GM21528 (cell line): ENCODE results near the gene CHD5.

Experiments used
- ATAC-seq: cut with Tn5 transposase; IDR thresholded peaks from one replicate; pipeline ENCODE4 v1.9.1; 2021; ENCODE audit warnings: mild to moderate bottlenecking, moderate library complexity; ENCODE audit not compliant: unreplicated experiment, low FRiP score

The CHD5 gene

DNA sequence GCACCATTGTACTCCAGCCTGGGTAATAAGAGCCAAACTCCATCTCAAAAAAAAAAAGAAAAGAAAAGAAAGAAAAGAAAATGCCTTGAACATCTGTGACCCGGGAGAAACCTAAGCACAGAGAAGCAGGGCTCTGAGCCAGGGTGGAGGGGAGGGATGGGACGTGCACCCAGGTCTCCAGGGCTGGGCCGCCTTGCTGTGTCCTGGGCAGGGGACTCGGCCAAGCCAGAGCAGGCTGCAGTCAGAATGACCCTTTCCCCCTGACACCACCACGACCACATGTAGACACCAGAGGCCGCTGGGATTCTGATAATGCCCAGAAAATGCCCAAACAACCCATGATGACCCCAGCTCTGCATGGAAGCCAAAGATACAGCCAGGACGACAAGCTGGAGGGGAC, 17.8 kb downstream of the CHD5 start:
- ATAC-seq = no peak

DNA sequence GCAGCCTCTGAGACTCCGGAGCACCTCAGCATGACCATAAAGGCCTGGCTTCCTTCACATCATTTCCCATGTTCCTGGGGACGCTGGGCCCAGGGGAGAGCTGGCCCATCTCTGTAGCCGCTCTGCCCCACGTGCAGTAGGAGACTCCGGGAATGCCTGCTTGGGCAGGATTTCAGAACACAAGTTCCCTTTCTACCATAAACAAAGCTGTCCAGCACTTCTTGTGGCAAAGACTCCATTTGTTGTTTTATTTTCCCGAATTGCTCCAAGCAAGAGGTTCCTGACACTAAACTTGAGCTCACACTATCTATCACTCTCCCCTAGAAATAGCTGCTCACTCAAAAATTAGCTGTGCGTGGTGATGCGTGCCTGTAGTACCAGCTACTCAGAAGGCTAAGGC, 21.9 kb downstream of the CHD5 start:
- ATAC-seq = no peak

GRCh38 chr1:6157528-6158174, 22.5 kb downstream of the CHD5 start:
- no peak for ATAC-seq

GRCh38 chr1:6157132-6157527, 23.0 kb downstream of the CHD5 start:
- no peak for ATAC-seq

DNA sequence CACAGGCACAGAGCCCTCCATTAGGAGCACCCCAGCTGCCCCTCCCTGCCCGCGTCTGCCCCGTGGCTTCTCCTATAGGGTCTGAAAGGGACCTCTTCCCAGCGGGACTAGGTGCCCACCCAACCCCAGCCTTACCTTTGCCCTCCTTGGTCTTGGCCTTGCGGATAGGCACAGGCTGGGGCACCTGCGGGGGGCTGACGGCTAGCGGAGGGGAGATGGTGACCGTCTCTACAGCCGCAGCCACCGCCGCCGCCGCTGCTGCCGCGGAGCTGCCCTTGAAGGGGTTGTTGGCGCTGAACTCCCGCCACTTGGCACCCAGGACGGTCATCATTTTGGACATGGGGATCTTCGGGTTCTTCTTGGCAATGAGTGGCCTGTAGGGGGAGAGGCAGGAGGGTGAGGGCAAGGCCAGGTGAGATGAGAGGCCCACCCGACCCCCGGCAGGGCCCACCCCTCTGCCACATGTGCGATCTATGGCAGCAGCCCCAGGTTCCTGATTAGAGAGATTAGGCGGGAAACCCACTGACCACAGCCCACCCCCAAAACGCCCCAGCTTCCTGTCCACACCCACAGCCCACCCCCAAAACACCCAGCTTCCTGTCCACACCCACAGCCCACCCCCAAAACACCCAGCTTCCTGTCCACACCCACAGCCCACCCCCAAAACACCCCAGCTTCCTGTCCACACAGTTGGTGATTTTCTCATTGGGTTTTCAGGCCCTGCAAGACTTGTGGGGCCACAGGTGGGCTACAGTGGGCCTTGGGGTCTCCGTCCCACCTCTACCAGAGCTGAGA, 25.4 kb downstream of the CHD5 start:
- ATAC-seq = no peak

GRCh38 chr1:6152882-6153281, 27.2 kb downstream of the CHD5 start:
- ATAC-seq = no peak

DNA sequence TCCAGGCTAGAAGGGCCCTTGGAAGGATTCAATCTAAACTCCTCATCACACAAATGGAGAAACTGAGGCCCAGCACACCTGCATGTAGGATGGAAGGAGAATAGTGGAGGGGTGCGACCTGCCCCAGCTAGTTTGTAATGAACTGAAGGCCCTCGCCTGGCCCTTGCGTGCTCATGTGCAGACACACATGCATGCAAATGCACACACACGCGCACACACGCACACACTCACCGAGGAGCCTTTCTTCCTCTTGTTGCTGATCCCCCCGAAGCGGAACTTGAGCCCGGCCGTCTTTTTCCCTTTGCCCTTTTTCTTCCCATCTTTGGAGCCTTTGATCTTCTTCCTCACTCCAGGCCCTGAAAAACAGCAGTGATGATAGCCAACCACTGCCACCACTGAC, 27.9 kb downstream of the CHD5 start:
- no peak for ATAC-seq

DNA sequence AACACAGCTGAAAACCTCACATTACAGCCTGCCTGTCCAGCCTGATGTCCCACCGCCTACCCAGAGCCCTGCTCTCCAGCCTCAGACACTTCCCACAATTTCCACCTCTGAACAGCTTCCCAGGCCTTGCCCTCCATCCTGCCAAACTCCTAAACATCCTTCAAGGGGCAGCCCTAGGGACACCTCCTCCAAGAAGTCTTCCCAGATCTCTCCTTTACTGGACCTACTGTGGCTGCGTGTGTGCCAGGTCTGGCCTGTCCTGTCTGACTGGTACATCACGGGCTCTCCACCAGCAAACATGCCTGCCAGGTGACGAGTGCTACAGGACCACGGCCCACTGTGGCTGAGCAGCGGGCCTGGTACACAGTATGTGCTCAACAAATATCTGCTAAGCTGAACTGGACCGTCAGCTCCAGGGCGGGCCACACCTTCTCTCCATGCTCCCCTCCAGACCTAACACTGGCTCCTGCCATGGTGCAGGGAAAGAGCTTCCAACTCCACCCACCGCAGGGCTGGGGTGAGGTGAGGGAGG, 28.8 kb downstream of the CHD5 start:
- ATAC-seq = no peak

DNA sequence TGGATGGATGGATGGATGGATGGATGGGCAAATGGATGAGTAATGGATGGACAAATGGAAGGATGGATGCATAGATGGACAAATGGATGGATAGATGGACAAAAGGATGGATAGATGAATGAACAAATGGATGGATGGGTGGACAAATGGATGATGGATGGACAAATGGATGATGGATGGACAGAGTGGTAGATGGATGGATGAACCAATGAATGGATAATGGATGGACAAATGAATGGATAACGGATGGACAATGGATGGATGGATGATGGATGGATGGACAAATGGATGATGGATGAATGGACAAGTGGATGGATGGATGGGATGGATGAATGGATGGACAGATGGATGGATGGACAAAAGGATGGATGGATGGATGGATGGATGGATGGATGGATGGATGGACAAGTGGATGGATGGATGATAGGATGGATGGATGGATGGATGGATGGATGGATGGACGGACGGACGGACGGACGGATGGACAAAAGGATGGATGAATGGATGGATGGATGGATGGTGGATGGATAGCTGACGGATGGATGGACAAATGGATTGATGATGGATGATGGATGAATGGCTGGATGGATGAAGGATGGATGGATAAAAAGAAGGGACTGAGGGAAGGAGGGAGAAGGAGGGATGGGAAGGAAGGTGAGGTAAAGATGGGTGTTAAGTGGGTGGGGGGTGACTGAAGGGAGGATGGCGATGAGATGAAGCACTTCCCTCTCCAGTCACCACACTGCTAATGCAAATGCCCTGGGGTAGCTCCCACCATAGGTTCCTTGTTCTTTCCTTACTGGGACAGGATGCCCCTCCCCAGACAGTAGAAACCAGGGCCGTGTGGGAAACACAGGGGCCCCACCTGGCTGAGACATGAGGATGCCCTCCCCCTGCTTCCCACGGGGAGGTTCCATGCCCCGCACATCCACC, 29.8 kb downstream of the CHD5 start:
- ATAC-seq = no peak

- no peak for ATAC-seq
Measured at GRCh38 chr1:6149597-6149996, 30.5 kb downstream of the CHD5 start.

DNA sequence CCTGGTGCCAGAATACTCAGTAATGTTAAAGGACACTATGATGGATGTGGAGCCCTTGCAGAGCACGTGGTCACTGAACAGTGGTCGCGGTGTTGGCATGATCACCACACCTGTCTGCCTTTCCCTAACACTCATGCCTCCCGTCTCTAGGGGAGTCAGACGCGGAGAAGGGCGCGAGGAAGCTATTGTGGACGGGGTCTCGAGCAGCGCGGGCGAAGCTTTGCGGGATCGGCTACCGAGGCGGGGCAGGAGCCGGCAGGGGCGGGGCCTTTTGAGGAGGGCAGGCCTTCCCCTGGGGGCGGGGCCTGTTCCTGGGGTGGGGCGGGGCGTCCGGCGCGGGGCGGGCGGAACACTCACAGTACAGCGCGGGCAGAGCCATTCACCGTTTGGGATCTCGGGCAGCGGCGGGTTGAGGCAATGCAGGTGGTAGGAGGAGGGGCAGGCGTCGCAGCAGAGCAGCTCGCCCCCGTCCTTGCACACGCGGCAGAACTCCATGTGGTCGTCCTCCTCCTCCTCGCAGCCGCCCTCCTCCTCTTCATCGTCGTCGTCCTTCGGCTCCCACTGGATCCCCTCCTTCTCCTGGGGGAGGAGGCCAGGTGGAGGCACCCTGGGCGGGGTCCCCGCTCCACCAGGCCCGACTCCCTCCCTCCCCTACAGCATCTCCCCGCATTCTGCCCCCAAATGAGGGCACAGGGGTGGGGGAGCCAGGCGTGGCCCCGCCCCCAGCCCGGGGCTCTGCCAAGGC, 31.5 kb downstream of the CHD5 start:
- ATAC-seq = no peak

DNA sequence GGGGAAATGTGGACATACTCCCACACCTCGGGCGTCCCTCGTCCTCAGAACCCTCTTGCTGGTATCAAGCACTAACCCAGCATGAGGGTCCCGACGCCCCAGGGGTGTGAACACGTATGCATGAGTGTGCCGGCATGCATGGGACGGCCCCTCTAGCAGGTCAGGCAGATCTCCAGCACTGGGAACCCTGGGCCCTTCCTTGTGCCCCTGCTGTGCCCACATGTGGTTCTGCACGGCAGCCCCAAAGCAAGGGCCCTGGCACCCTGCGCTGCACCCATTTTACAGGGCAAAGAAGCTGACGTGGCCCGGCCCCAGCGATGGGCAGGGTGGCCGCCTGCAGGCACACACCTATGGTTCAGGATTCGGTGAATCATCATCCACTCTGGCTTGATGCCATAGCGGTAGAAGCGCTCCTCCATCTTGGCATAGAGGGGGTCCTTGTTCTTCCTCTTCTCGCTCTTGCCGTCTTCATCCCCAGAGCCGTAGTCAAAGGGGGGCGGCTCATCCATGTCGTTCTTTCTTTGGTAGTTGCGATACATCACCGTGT, 34.2 kb downstream of the CHD5 start:
- no peak for ATAC-seq

- no peak for ATAC-seq
Measured at GRCh38 chr1:6145396-6145750, 34.7 kb downstream of the CHD5 start.

DNA sequence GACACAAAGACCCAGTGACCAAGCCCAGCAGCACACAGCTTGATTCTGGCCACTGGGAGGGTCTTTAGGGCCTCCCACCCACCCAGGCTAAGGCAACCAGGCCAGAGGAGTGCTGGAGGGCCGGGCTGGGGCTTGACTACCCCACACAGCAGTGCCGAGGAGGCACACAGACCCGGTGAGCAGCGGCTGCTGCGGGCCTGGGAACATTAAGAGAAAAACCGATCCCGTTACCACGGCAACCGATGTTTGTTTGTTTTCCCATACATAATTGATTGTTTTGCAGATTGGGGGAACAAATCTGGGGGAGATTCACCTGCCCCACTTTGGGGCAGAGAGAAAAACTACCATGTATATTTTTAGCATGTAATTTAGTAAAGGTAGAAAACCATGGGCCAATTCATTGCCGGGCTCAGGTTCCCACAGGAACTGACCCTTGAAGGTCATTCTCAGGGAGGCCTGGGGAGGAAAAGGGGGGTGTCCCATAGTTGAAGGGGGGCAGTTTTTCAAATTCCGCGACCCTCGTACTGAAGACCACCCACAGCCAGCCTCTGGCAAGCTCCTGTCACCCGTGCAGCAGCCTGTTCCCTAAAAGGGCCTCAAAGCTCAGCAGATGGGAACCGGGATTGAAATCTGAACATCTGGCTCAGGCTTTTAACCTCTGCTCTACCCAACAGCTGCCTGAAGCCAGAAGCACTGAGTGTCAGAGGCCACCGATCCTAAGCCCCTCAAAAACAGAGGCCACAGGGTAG, 35.3 kb downstream of the CHD5 start:
- ATAC-seq = no peak

DNA sequence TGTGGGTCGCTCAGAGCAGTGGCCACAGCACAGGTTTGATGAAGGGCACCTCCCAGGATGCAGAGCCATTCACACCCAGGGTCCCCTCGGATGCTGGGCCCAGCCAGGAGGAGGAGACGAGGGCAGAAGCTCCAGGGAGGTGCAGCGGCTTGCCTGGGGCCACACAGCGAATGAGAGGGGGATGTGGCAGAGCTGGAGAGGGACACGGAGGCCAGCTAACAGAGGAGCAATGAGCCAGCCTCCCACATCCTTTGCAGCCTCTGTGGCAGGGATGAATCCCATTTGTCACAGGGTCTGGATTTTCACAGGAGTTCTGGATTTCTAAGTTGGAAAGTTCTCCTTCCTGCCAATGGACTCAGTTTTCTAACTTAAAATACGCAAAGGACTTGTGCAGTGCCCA, 35.9 kb downstream of the CHD5 start:
- ATAC-seq = no peak

GRCh38 chr1:6143395-6143794, 36.7 kb downstream of the CHD5 start:
- ATAC-seq = no peak

DNA sequence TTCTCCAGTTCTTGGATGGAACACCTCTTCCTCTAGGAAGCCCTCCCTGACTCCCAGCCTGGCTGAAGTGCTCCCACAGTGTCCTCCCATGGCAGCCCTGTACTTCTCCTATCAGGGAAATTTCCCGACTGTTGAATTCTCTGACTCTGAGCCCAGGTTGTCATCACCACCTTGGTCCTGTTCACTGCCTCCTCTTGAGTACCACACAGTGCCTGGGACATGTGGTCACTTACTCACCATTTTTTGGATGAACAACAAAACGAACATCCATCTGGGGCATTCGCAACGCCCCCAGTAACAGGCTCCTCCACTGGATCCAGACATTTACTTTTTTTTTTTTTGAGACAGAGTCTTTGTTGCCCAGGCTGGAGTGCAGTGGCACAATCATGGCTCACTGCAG, 37.4 kb downstream of the CHD5 start:
- no peak for ATAC-seq

GRCh38 chr1:6142036-6142621, 38.0 kb downstream of the CHD5 start:
- no peak for ATAC-seq

DNA sequence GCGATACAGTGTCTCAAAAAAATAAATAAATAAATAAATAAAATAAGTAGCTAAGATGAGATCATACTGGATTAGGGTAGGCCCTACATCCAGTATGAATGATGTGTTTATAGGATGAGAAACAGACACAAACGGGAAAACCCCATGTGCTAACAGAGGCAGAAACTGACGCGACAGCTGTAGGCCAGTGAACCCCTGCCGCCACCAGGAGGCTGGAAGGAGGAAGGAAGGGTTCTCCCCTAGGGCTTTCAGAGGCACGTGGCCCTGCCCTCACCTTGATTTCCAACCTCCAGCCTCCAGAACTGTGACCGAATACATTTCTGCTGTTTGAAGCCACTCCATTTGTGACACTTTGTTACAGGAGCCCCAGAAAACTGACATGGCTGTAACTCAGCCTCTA, 38.5 kb downstream of the CHD5 start:
- ATAC-seq = no peak
